K562 (cell line): ENCODE results near the gene ATXN7L1. TPM values are rescaled to one million over a fixed set of nuclear protein-coding genes. Genes with fewer than 3 reads are reported as not detected.

Experiments
- ATAC-seq: fragments of 200-7000 bp; cut with Tn5 transposase; 3 replicates; pipeline ENCODE4 v1.9.1; 2020; ENCODE audit warnings: moderate library complexity
- BruUV-seq: library from RNA; stranded (reverse); fragments of 400-500 nt; replicated peaks from 2 replicates; lab custom pipeline; 2021; lab: Mats Ljungman, UMichigan
- CTCF ChIA-PET: fragments of 300-600 bp; formaldehyde crosslinking; extraction: SDS; loops from one replicate; lab custom pipeline; 2021; ENCODE audit warnings: low intra/inter-chr PET ratio; lab: Yijun Ruan, JAX
- POLR2A ChIA-PET: fragments of 300-600, 350-650 bp; sonication (Branson Sonifier 250); formaldehyde crosslinking; extraction: SDS; loops from one replicate; lab custom pipeline; 2021; ENCODE audit warnings: antibody characterized with exemption, inconsistent platforms; lab: Yijun Ruan, JAX
- DNase-seq, 4 experiments: peaks; one replicate each; pipeline versions ENCODE4 v3.0.0 to v3.0.0-alpha.2; 2011 to 2018; ENCODE audit warnings: low spot score in 3 of 4, mixed read lengths in 3 of 4; ENCODE audit errors: extremely low read depth in 1 of 4
- FAIRE-seq: peaks from 2 replicates; lab custom pipeline; 2011; peaks lifted over from hg19 to GRCh38; lab: Jason Lieb, UNC
- H2AFZ ChIP-seq: 2 replicates; pipeline ENCODE4 v1.6.0; 2011; ENCODE audit warnings: low read depth, low read length, control low read depth, inconsistent platforms
- H3K27ac ChIP-seq: fragments of 200-600 bp; 3 replicates; pipeline ENCODE4 v1.8.0; 2011; ENCODE audit warnings: low read depth, mild to moderate bottlenecking, control low read depth, inconsistent platforms, low read length, moderate library complexity, mixed read lengths; ENCODE audit errors: extremely low read depth
- H3K27me3 ChIP-seq, 2 experiments: fragments of 300-600 bp in 1 of 2; 2 replicates in 1 of 2; 3 replicates in 1 of 2; pipeline versions ENCODE4 v1.6.0 to v1.8.0; 2011; ENCODE audit warnings: inconsistent platforms in 2 of 2, low read length in 2 of 2, mild to moderate bottlenecking in 1 of 2, mixed read lengths in 1 of 2, moderate library complexity in 1 of 2; ENCODE audit not compliant: control insufficient read depth in 2 of 2, insufficient read depth in 2 of 2
- H3K36me3 ChIP-seq: fragments of 300-600 bp; 3 replicates; pipeline ENCODE4 v1.8.0; 2011; ENCODE audit warnings: mild to moderate bottlenecking, low read length, inconsistent platforms; ENCODE audit not compliant: control insufficient read depth, insufficient read depth
- H3K4me1 ChIP-seq, 2 experiments: fragments of 200-600 bp in 1 of 2; replicated peaks in 1 of 2; 2 replicates in 1 of 2; 3 replicates in 1 of 2; pipeline versions ENCODE4 v1.5.1 to v1.8.0; 2011; ENCODE audit warnings: inconsistent platforms in 2 of 2, low read length in 2 of 2, mild to moderate bottlenecking in 1 of 2, mixed read lengths in 1 of 2, moderate library complexity in 1 of 2; ENCODE audit not compliant: control insufficient read depth in 2 of 2, insufficient read depth in 2 of 2
- H3K4me2 ChIP-seq: 2 replicates; pipeline ENCODE4 v1.6.1; 2011; ENCODE audit warnings: low read length, control low read depth, inconsistent platforms, mixed read lengths; ENCODE audit not compliant: insufficient read depth
- H3K4me3 ChIP-seq: fragments of 200-600 bp; sonication (generic), shearing (Covaris generic); 2 replicates; pipeline ENCODE4 v1.5.1; 2016; ENCODE audit warnings: control low read depth, inconsistent platforms
- H3K79me2 ChIP-seq: fragments of 200-600 bp; 3 replicates; pipeline ENCODE4 v1.8.0; 2011; ENCODE audit warnings: low read length, inconsistent platforms; ENCODE audit not compliant: control insufficient read depth, insufficient read depth
- H3K9ac ChIP-seq, 2 experiments: 2 replicates each; pipeline versions ENCODE4 v1.6.0 to v1.6.1; 2011; ENCODE audit warnings: low read depth in 2 of 2, low read length in 2 of 2, control low read depth in 1 of 2, inconsistent platforms in 1 of 2, mild to moderate bottlenecking in 1 of 2, mixed read lengths in 1 of 2; ENCODE audit not compliant: insufficient read depth in 1 of 2
- H3K9me1 ChIP-seq: one replicate; pipeline ENCODE4 v1.6.0; 2011; ENCODE audit warnings: inconsistent platforms, mild to moderate bottlenecking, low read length, moderate library complexity; ENCODE audit not compliant: control insufficient read depth, insufficient read depth
- H3K9me3 ChIP-seq: replicated peaks from 2 replicates; pipeline ENCODE4 v1.5.1; 2011; ENCODE audit warnings: low read depth, low read length, inconsistent platforms; ENCODE audit not compliant: control insufficient read depth, insufficient read depth
- H4K20me1 ChIP-seq: replicated peaks from 2 replicates; pipeline ENCODE4 v1.6.1; 2011; ENCODE audit warnings: low read length, inconsistent platforms, mixed read lengths; ENCODE audit not compliant: control insufficient read depth, insufficient read depth
- BCL6 ChIP-seq: fragments of 250-450 bp; sonication (Bioruptor Pico); IDR thresholded peaks from 2 replicates; pipeline ENCODE4 v1.4.0; 2020
- CHD1 ChIP-seq: fragments of 200-600 bp; sonication (generic); IDR thresholded peaks from one replicate; pipeline ENCODE4 v1.6.1; 2012; ENCODE audit warnings: mild to moderate bottlenecking, moderate library complexity, low read length, inconsistent platforms
- ETV5 ChIP-seq: sonication (generic); formaldehyde crosslinking; IDR thresholded peaks from 2 replicates; pipeline ENCODE4 v1.4.0; 2020; ENCODE audit warnings: low read depth, mild to moderate bottlenecking, missing genetic modification reagents
- KDM1A ChIP-seq, 2 experiments: fragments of 450-650 bp; IDR thresholded peaks; 2 replicates each; pipeline ENCODE4 v1.6.1; 2016; ENCODE audit warnings: mild to moderate bottlenecking in 2 of 2
- MIER1 ChIP-seq: fragments of 450-650 bp; IDR thresholded peaks from 2 replicates; pipeline ENCODE4 v1.6.1; 2016; ENCODE audit warnings: antibody characterized with exemption, mild to moderate bottlenecking, low read depth
- NFXL1 ChIP-seq: fragments of 450-650 bp; formaldehyde crosslinking; IDR thresholded peaks from 2 replicates; pipeline ENCODE4 v1.4.0; 2021; ENCODE audit warnings: mild to moderate bottlenecking
- RBM15 ChIP-seq: fragments of 200-400 bp; formaldehyde crosslinking; IDR thresholded peaks from 2 replicates; pipeline ENCODE4 v1.6.1; 2018; ENCODE audit warnings: mild to moderate bottlenecking, low read length, moderate library complexity; ENCODE audit not compliant: insufficient read depth
- RFX5 ChIP-seq: IDR thresholded peaks from 2 replicates; pipeline ENCODE4 v1.6.1; 2011; ENCODE audit warnings: low read depth, mild to moderate bottlenecking, improper control_type of control experiment, low read length
- SPI1 ChIP-seq: IDR thresholded peaks from 2 replicates; pipeline ENCODE4 v1.6.1; 2011; ENCODE audit warnings: low read depth, low read length, control low read depth, borderline replicate concordance
- SRSF9 ChIP-seq: fragments of 200-400 bp; formaldehyde crosslinking; IDR thresholded peaks from 2 replicates; pipeline ENCODE4 v1.6.1; 2017; ENCODE audit warnings: low read depth, low read length, borderline replicate concordance
- XRCC5 ChIP-seq: fragments of 200-400 bp; formaldehyde crosslinking; IDR thresholded peaks from 2 replicates; pipeline ENCODE4 v1.6.1; 2017; ENCODE audit warnings: low read depth, mild to moderate bottlenecking, low read length
- ZBTB5 ChIP-seq: fragments of 450-650 bp; IDR thresholded peaks from 2 replicates; pipeline ENCODE4 v1.6.1; 2017; ENCODE audit warnings: antibody characterized with exemption
- ZNF184 ChIP-seq: sonication (generic); formaldehyde crosslinking; IDR thresholded peaks from 2 replicates; pipeline ENCODE4 v1.5.0; 2020; ENCODE audit warnings: missing genetic modification reagents
- ZNF354B ChIP-seq: fragments of 250-450 bp; sonication (Bioruptor Pico); IDR thresholded peaks from 2 replicates; pipeline ENCODE4 v1.4.0; 2020
- ZNF41 ChIP-seq: fragments of 250-450 bp; sonication (Bioruptor Pico); conservative IDR thresholded peaks from 2 replicates; pipeline ENCODE4 v1.4.0; 2020; ENCODE audit warnings: mild to moderate bottlenecking
- WGBS: fragments of 100-300 bp; shearing (Covaris generic); methylation state at CpG from one replicate; pipeline ENCODE4 v1.1.6; 2016; ENCODE audit warnings: low coverage, mixed read lengths; ENCODE audit not compliant: insufficient coverage; ENCODE audit errors: missing lambda C conversion rate; 5-methylcytosine and 5-hydroxymethylcytosine counted together
- in situ Hi-C: fragments of 300-500 bp; cut with MboI; formaldehyde crosslinking; loops from 4 replicates; pipeline ENCODE4 v1.15.0; 2018; ENCODE audit warnings: inconsistent platforms, mixed read lengths
- intact Hi-C: fragments of 100-400 bp; cut with micrococcal nuclease; formaldehyde crosslinking; loops from 2 replicates; pipeline ENCODE4 v1.14.2; 2022
- polyA plus RNA-seq, 8 experiments: library from polyadenylated mRNA; depleted of rRNA in 4 of 8; stranded (reverse) in 5 of 8; unstranded in 3 of 8; fragments of >200 nt; fragmentation: Nextera tagmentation in 2 of 8; fragmentation: Illumina TruSeq in 1 of 8; extraction: Ambion mirVana in 2 of 8; extraction: Trizol in 1 of 8; gene quantifications; 2 replicates each; pipeline versions ENCODE4 v1.2.1 to v1.2.3, GENCODE V29; 2011 to 2014; ENCODE audit warnings: inconsistent platforms in 1 of 8, missing spikeins in 1 of 8
- total RNA-seq, 7 experiments: library from RNA; depleted of rRNA in 6 of 7; stranded (reverse); fragments of >200 nt in 6 of 7; fragmentation: Illumina TruSeq in 2 of 7; extraction: Trizol in 2 of 7; gene quantifications; 2 replicates each; pipeline versions ENCODE4 v1.2.1 to v1.2.3, GENCODE V29; 2011 to 2021; ENCODE audit warnings: low replicate concordance in 1 of 7

ATXN7L1 gene
- total and polyA plus RNA-seq, 9 of the 15 experiments (the other 6 are each of a cell fraction or from before 2014, with no cell fraction given): 6.6 to 13.7 (median 10.7) TPM

GRCh38 chr7:105828141-105828540 is 48.3 kb downstream of the ATXN7L1 start:
- no peak overlapping the region for H3K4me3 ChIP-seq
- H4K20me1 ChIP-seq: peaks cover 11% of the 10 kb centered on the region; the same call in 1 of the 2 replicates
- no peak for FAIRE-seq
- peaks cover 13 to 14% of the 10 kb centered on the region in 2 experiments; a peak in 4 of 5 replicates for H3K27me3 ChIP-seq
- no peaks in the 10 kb centered on the region for H3K9me1 ChIP-seq
- TF ChIP-seq SRSF9 (no peak), NFXL1 (CRISPR knock-in tag) (no peak), ZNF184 (no peak), ETV5 (CRISPR knock-in tag) (no peak)
- ChIA-PET POLR2A (interaction anchor here (0.6 to 1.4 kb wide), 2 partner anchors 22 to 33 kb away, joined by 3 read pairs; no protein-coding TSS in a partner anchor), CTCF (no interaction called here)
- H3K27ac ChIP-seq: no peak overlapping the region
- intact Hi-C loops (no loop called here), in situ Hi-C loops (no loop called here)
- H2AFZ ChIP-seq: no peak overlapping the region
- H3K4me2 ChIP-seq: no peak overlapping the region
- H3K4me1 ChIP-seq: no peaks in the 10 kb centered on the region
- no peaks in the 10 kb centered on the region for H3K36me3 ChIP-seq
- no peaks in the 10 kb centered on the region for H3K9me3 ChIP-seq
- no peak for DNase-seq
- 0% methylated on average over 2 of the region's 2 CpGs for WGBS
- H3K79me2 ChIP-seq: no peaks in the 10 kb centered on the region
- ATAC-seq: no peak
- no TSS peak for BruUV-seq
- H3K9ac ChIP-seq: no peak overlapping the region

GRCh38 chr7:105827151-105827875 is 49.1 kb downstream of the ATXN7L1 start:
- no peak for FAIRE-seq
- no peak overlapping the region for H2AFZ ChIP-seq
- ATAC-seq: no peak
- ChIA-PET POLR2A (interaction anchor here (0.6 to 1.4 kb wide), 5 partner anchors 9 to 773 kb away, joined by 3 to 4 read pairs (median 3); no protein-coding TSS in a partner anchor), CTCF (no interaction called here)
- H4K20me1 ChIP-seq: peaks cover 8% of the 10 kb centered on the region; the same call in 1 of the 2 replicates
- H3K27ac ChIP-seq: no peak overlapping the region
- H3K9ac ChIP-seq: no peak overlapping the region
- no peak overlapping the region for H3K4me3 ChIP-seq
- H3K27me3 ChIP-seq: peaks cover 5 to 7% of the 10 kb centered on the region in 2 experiments; a peak in 3 of 5 replicates
- intact Hi-C loops: no loop called here
- 36% methylated on average over 7 of the region's 7 CpGs for WGBS
- TF ChIP-seq XRCC5 (no peak), MIER1 (no peak), KDM1A (IDR thresholded peaks at IDR 0.05) (no peak), ZBTB5 (no peak), ZNF41 (CRISPR knock-in tag) (no peak), SPI1 (no peak), BCL6 (CRISPR knock-in tag) (no peak), ZNF354B (no peak), RFX5 (no peak), CHD1 (no peak), RBM15 (no peak)
- H3K4me2 ChIP-seq: no peak overlapping the region
- no peaks in the 10 kb centered on the region for H3K4me1 ChIP-seq
- no peaks in the 10 kb centered on the region for H3K9me3 ChIP-seq
- H3K36me3 ChIP-seq: no peaks in the 10 kb centered on the region
- BruUV-seq: no TSS peak
- no peaks in the 10 kb centered on the region for H3K79me2 ChIP-seq
- in situ Hi-C loops: no loop called here
- no peaks in the 10 kb centered on the region for H3K9me1 ChIP-seq
- no peak for DNase-seq
